ENCODE data around the gene ST6GALNAC1. TPM values are rescaled to one million over a fixed set of nuclear protein-coding genes. Genes with fewer than 3 reads are reported as not detected.
A peak's percentile ranks its signal among the peaks of the same experiment; 100 is the strongest.

The ST6GALNAC1 gene
- 10 to 100 TPM in 1 of 7 donors, 1 to 10 TPM in 4, under 1 TPM in 2; 0.73 to 10.5 (median 3.7) TPM for total RNA-seq
- 1 to 10 TPM; 3.6 to 6.1 TPM for polyA plus RNA-seq
- long read RNA-seq, donor 1, partial matches to known transcripts = 0 of 3 reads
- long read RNA-seq, donor 1, other reads (novel, unspliced or antisense) = 0 of 3 reads
- long read RNA-seq, donor 2, partial matches to known transcripts = 0 of 8 reads
- long read RNA-seq, donor 2, other reads (novel, unspliced or antisense) = 0 of 8 reads
- long read RNA-seq, donor 3, partial matches to known transcripts = 2 of 6 reads
- long read RNA-seq, donor 3, other reads (novel, unspliced or antisense) = 1 of 6 reads

- intact Hi-C loops (cut with DNase I) = no loop called here
- Histone ChIP-seq H3K27ac (no peak within 1 kb of the TSS), H3K36me3 (no peaks in the 10 kb centered on the region), H3K4me1 (ENCODE audit: insufficient read depth) (peaks cover 1% of the 10 kb centered on the region), H3K9me3 (no peaks in the 10 kb centered on the region), H3K27me3 (no peaks in the 10 kb centered on the region), H3K4me3 (peak within 1 kb of the TSS; percentile 16)
- no peak for TF ChIP-seq EP300 (IDR thresholded peaks at IDR 0.05)
- no peak for TF ChIP-seq CTCF (IDR thresholded peaks at IDR 0.05)
- TF ChIP-seq POLR2A (IDR thresholded peaks at IDR 0.05) = no peak
- no peak for DNase-seq
- 68 to 77% (median 72%) methylated on average over 7 of the region's 7 CpGs for WGBS, 3 donors
Observed at GRCh38 chr17:76643553-76644148, at the start of gene ST6GALNAC1. ST6GALNAC1 (minus strand) TSS chr17:76643757; CDS start chr17:76643638, 119 bp downstream.

- DNase-seq = no peak
- intact Hi-C loops (cut with DNase I) = no loop called here
- no peak overlapping the region for H3K4me3 ChIP-seq
- H3K9me3 ChIP-seq = no peaks in the 10 kb centered on the region
- no peak overlapping the region for H3K27ac ChIP-seq
- H3K4me1 ChIP-seq (ENCODE audit: insufficient read depth) = peaks cover 35% of the 10 kb centered on the region
- no peak for TF ChIP-seq CTCF (IDR thresholded peaks at IDR 0.05)
- TF ChIP-seq EP300 (IDR thresholded peaks at IDR 0.05) = no peak
- no peak for TF ChIP-seq POLR2A (IDR thresholded peaks at IDR 0.05)
- H3K36me3 ChIP-seq = no peaks in the 10 kb centered on the region
- no peaks in the 10 kb centered on the region for H3K27me3 ChIP-seq
- 80 to 89% (median 85%) methylated on average over 14 of the region's 14 CpGs for WGBS, 3 donors
Observed at GRCh38 chr17:76691379-76692191, 48.0 kb upstream of the ST6GALNAC1 start.

- Histone ChIP-seq H3K36me3 (no peaks in the 10 kb centered on the region), H3K4me1 (ENCODE audit: insufficient read depth) (peaks cover 33% of the 10 kb centered on the region), H3K4me3 (no peak overlapping the region), H3K9me3 (no peaks in the 10 kb centered on the region), H3K27ac (no peak overlapping the region), H3K27me3 (no peaks in the 10 kb centered on the region)
- TF ChIP-seq POLR2A (IDR thresholded peaks at IDR 0.05) = no peak
- no peak for TF ChIP-seq CTCF (IDR thresholded peaks at IDR 0.05)
- no peak for TF ChIP-seq EP300 (IDR thresholded peaks at IDR 0.05)
- WGBS, 3 donors = 79 to 85% (median 80%) methylated on average over 13 of the region's 13 CpGs
- DNase-seq = peak in 2 of 5 donors; percentile 4 to 24
- intact Hi-C loops (cut with DNase I) = no loop called here
Observed at GRCh38 chr17:76690596-76691280, 47.2 kb upstream of the ST6GALNAC1 start.

GRCh38 chr17:76689859-76690258 lies 46.3 kb upstream of the ST6GALNAC1 start:
- intact Hi-C loops (cut with DNase I) = loop anchor here in 1 of 4 donors (5.0 to 10.0 kb wide), 2 partner anchors 32 to 165 kb away; no protein-coding TSS in a partner anchor
- WGBS, 3 donors = 90 to 94% (median 90%) methylated on average over 11 of the region's 11 CpGs
- no peak for TF ChIP-seq CTCF (IDR thresholded peaks at IDR 0.05)
- TF ChIP-seq EP300 (IDR thresholded peaks at IDR 0.05) = no peak
- TF ChIP-seq POLR2A (IDR thresholded peaks at IDR 0.05) = no peak
- Histone ChIP-seq H3K36me3 (no peaks in the 10 kb centered on the region), H3K4me3 (no peak overlapping the region), H3K4me1 (ENCODE audit: insufficient read depth) (peaks cover 33% of the 10 kb centered on the region), H3K9me3 (no peaks in the 10 kb centered on the region), H3K27ac (no peak overlapping the region), H3K27me3 (no peaks in the 10 kb centered on the region)
- peak in 2 of 5 donors; percentile 14 to 17 for DNase-seq

Measured in ovary (tissue), 10 donors.